ENCODE measurements around the gene COQ8B. TPM values are rescaled to one million over a fixed set of nuclear protein-coding genes. Genes with fewer than 3 reads are reported as not detected.

Gene COQ8B
- total and polyA plus RNA-seq, 2 of the 4 experiments (the other 2 are of a cell fraction): 14.9 to 23.2 TPM

DNA sequence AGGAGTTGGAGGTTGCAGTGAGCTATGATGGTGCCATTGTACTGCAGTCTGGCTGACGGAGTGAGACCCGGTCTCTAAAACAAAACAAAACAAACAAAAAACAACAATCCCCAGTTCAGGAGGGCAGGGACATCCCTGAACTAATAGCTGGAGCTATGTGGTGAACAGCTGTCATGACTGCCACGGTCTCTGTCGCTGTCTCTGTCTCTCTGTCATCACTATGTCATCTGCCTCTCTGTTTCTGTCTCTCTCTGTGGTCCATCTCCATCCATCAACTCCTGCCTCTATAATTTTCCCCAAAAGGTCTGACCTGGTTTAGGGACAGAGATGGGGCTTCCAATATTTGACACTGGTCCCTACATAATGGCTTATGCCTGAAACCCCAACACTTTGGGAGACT lies 7.6 kb upstream of the COQ8B start:
- Histone ChIP-seq H2AK9ac (replicated peaks; ENCODE audit: low read depth, low read length, poor library complexity) (no peak overlapping the region), H2BK15ac (ENCODE audit: low read depth, low read length) (no peak overlapping the region), H2AK5ac (ENCODE audit: low read depth, low read length) (no peak overlapping the region), H4K91ac (ENCODE audit: insufficient read depth, low read depth, low read length) (no peak overlapping the region), H3K36me3 (ENCODE audit: control insufficient read depth, insufficient read depth, low read length) (peaks cover 45% of the 10 kb centered on the region), H3K14ac (replicated peaks; ENCODE audit: low read depth, low read length) (no peak overlapping the region), H2BK5ac (ENCODE audit: low read depth, low read length, poor library complexity, severe bottlenecking) (no peak overlapping the region), H4K20me1 (ENCODE audit: insufficient read depth, low read length) (peaks cover 12% of the 10 kb centered on the region; the same call in 1 of the 2 replicates), H3K9me3 (ENCODE audit: control insufficient read depth, insufficient read depth, low read length) (no peaks in the 10 kb centered on the region; the same call in 1 of the 2 replicates), H4K5ac (ENCODE audit: low read depth, low read length) (no peak overlapping the region), H3K18ac (ENCODE audit: low read depth, low read length) (no peak overlapping the region), H3K4me1 (ENCODE audit: control insufficient read depth, insufficient read depth, low read length) (peaks cover 9% of the 10 kb centered on the region), H3K27me3 (ENCODE audit: control insufficient read depth, insufficient read depth, low read length) (no peaks in the 10 kb centered on the region), H2AFZ (replicated peaks; ENCODE audit: low read length, poor library complexity) (no peak overlapping the region), H3K4me2 (ENCODE audit: low read depth, low read length) (no peak overlapping the region), H2BK20ac (ENCODE audit: low read depth, low read length) (no peak overlapping the region), H3K4ac (ENCODE audit: low read depth, low read length) (no peak overlapping the region), H3K23ac (ENCODE audit: low read depth, low read length) (no peak overlapping the region), H3K56ac (ENCODE audit: extremely low read depth, insufficient read depth, low read length) (no peak overlapping the region), H3K4me3 (ENCODE audit: insufficient read depth, low read depth, low read length) (no peak overlapping the region), H2BK120ac (ENCODE audit: low read depth, low read length) (no peak overlapping the region), H3K9me1 (ENCODE audit: insufficient read depth, low read length) (peaks cover 20% of the 10 kb centered on the region; the same call in 1 of the 2 replicates), H3K27ac (ENCODE audit: insufficient read depth, low read length) (no peak overlapping the region), H3K79me1 (ENCODE audit: low read depth in 1 of 2, low read length in 2 of 2) (peaks cover 26 to 74% of the 10 kb centered on the region in 2 experiments), H4K8ac (ENCODE audit: low read depth in 2 of 2, low read length in 2 of 2) (no peak overlapping the region), H3K9ac (ENCODE audit: low read depth, low read length) (no peak overlapping the region)
- 96% methylated on average over 2 of the region's 4 CpGs; no CpG with 5 or more reads in 1 of the 2 experiments for WGBS, 2 experiments (ENCODE audit: extremely low coverage in 2 of 2, insufficient read length in 1 of 2)
- in situ Hi-C loops (cut with MboI; ENCODE audit: low sequenced_read_pairs): no loop called here
- no peak for DNase-seq
- TF ChIP-seq MXI1 (IDR thresholded peaks at IDR 0.05; ENCODE audit: borderline replicate concordance, low read depth, low read length) (no peak), MAZ (IDR thresholded peaks at IDR 0.05; ENCODE audit: borderline replicate concordance, low read depth, low read length) (no peak), RAD21 (IDR thresholded peaks at IDR 0.05; ENCODE audit: low read length) (no peak)
- TF ChIP-seq, protein P1, sequence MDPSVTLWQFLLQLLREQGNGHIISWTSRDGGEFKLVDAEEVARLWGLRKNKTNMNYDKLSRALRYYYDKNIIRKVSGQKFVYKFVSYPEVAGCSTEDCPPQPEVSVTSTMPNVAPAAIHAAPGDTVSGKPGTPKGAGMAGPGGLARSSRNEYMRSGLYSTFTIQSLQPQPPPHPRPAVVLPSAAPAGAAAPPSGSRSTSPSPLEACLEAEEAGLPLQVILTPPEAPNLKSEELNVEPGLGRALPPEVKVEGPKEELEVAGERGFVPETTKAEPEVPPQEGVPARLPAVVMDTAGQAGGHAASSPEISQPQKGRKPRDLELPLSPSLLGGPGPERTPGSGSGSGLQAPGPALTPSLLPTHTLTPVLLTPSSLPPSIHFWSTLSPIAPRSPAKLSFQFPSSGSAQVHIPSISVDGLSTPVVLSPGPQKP (IDR thresholded peaks at IDR 0.05; ENCODE audit: borderline replicate concordance, low read depth, low read length): no peak
- TF ChIP-seq, protein P2, sequence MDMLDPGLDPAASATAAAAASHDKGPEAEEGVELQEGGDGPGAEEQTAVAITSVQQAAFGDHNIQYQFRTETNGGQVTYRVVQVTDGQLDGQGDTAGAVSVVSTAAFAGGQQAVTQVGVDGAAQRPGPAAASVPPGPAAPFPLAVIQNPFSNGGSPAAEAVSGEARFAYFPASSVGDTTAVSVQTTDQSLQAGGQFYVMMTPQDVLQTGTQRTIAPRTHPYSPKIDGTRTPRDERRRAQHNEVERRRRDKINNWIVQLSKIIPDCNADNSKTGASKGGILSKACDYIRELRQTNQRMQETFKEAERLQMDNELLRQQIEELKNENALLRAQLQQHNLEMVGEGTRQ (IDR thresholded peaks at IDR 0.05; ENCODE audit: low read depth, low read length): no peak
- dilution Hi-C loops (cut with HindIII; ENCODE audit: low sequenced_read_pairs, unreplicated experiment): no loop called here
- CTCF ChIA-PET: no interaction called here
- no TSS peak for BruUV-seq (replicated peaks)
- intact Hi-C loops (cut with micrococcal nuclease): no loop called here
- ATAC-seq (ENCODE audit: low read depth): no peak
- POLR2A ChIA-PET (ENCODE audit: unreplicated experiment): no interaction called here

Measured in IMR-90 (cell line).